NCI-H187 (cell line): ENCODE results near the gene P4HA2.

Experiments used
- DNase-seq, 2 experiments: peaks; one replicate each; lab custom pipeline; 2025; lab: John Stamatoyannopoulos, UW

Gene P4HA2

GRCh38 chr5:132264546-132265335 lies 37.1 kb upstream of the P4HA2 start:
- DNase-seq, result no peak

- DNase-seq, result no peak
These were observed 36.1 kb upstream of the P4HA2 start for GRCh38 chr5:132263548-132264261.

GRCh38 chr5:132262882-132263547 lies 35.4 kb upstream of the P4HA2 start:
- DNase-seq, result no peak

- DNase-seq, result no peak
These were observed 34.5 kb upstream of the P4HA2 start for GRCh38 chr5:132261881-132262845.

- no peak for DNase-seq
These were observed 33.3 kb upstream of the P4HA2 start for GRCh38 chr5:132260714-132261551.

GRCh38 chr5:132260051-132260450 lies 32.4 kb upstream of the P4HA2 start:
- DNase-seq, result no peak

- no peak for DNase-seq
These were observed 31.6 kb upstream of the P4HA2 start for GRCh38 chr5:132259069-132259851.

GRCh38 chr5:132258102-132259068 lies 30.7 kb upstream of the P4HA2 start:
- no peak for DNase-seq

GRCh38 chr5:132257131-132258101 lies 29.8 kb upstream of the P4HA2 start, which contains the start of gene PDLIM4:
Gene PDLIM4 (plus strand): TSS chr5:132257696. CDS start chr5:132257735, 39 bp downstream.
- no peak for DNase-seq

- DNase-seq, result no peak
These were observed 29.1 kb upstream of the P4HA2 start for GRCh38 chr5:132256783-132257130.

- no peak for DNase-seq
These were observed 28.6 kb upstream of the P4HA2 start for GRCh38 chr5:132256086-132256782.

GRCh38 chr5:132254321-132254977 lies 26.8 kb upstream of the P4HA2 start:
- no peak for DNase-seq

GRCh38 chr5:132253452-132254320 lies 26.0 kb upstream of the P4HA2 start:
- no peak for DNase-seq

- DNase-seq, result no peak
These were observed 25.4 kb upstream of the P4HA2 start for GRCh38 chr5:132253008-132253441.

GRCh38 chr5:132251220-132251725 lies 23.6 kb upstream of the P4HA2 start:
- no peak for DNase-seq
